GM10266 (cell line): ENCODE measurements around the gene TBC1D32.

Experiments used
- DNase-seq: peaks from one replicate; pipeline ENCODE4 v3.0.0; 2012; ENCODE audit errors: extremely low spot score
- CTCF ChIP-seq: IDR thresholded peaks from 2 replicates; pipeline ENCODE4 v1.5.1; 2012; ENCODE audit warnings: mild to moderate bottlenecking, low read depth; ENCODE audit not compliant: control insufficient read depth, insufficient read depth; ENCODE audit errors: missing control alignments

TBC1D32 gene

GRCh38 chr6:121040831-121041230 lies 293.4 kb downstream of the TBC1D32 start:
- no peak for DNase-seq
- no peak for TF ChIP-seq CTCF

DNA sequence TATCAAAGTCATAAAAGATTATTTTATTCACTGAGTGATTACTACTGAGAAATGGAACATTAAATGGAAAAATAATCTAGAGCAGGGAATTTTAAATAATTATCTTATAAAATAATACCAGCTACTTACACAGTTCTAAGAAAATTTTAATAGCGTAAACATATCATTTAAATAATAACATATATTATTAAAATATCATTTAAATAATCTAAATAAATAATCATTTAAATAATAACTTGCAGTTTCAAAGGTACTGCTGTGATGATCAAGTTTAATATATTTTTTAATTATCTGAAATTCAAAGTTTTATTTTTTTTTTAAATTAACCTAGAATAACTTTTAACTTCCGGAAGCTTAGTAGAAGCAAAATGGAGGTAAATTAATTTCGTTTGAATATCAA lies 301.2 kb downstream of the TBC1D32 start:
- TF ChIP-seq CTCF: no peak
- no peak for DNase-seq

DNA sequence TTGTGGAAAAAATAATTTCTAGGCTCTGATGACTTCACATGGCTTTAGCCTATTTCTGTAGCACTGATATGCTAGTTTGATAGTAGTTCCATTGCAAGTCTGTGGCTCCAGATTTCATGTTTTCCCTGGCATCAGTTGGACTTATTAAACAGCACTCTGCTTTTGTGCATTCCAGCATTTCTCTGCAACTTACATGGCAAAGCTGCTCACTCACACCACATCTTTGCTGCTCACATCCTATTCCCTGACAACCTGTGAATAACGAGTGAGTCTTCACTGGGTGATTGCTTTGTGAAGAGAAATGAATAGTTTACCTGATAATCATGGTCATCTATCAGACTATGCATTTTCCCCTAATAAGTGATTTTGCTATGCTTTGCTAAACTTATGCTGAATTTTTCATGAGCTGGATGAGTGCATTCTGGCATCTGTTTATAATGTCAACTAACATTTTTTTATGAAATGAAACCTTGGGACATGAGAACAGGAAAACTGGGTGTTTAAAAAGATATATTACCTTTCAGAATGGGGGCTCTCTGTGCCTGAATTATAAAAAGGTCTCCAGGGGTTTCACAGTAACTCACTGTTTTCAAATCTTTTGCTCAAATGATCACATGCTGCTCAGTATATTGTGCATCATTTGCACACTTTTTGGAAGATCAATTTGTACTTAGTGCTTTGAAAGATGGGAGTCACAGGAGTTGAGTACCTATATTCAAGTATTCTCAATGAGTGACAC lies 301.8 kb downstream of the TBC1D32 start:
- DNase-seq: no peak
- no peak for TF ChIP-seq CTCF
